NB4 (cell line): ENCODE data around the gene MRFAP1L1.
A peak's percentile ranks its signal among the peaks of the same experiment; 100 is the strongest.

Source experiments
- DNase-seq: peaks from one replicate; pipeline ENCODE4 v3.0.0; 2010; ENCODE audit warnings: low read depth
- H3K4me3 ChIP-seq: one replicate; pipeline ENCODE4 v1.5.1; 2011; ENCODE audit warnings: mild to moderate bottlenecking, low read depth, low read length, moderate library complexity
- MAX ChIP-seq: IDR thresholded peaks from 2 replicates; pipeline ENCODE4 v1.6.1; 2011; ENCODE audit warnings: low read depth, low read length
- MYC ChIP-seq: IDR thresholded peaks from 2 replicates; pipeline ENCODE4 v1.6.1; 2011; ENCODE audit warnings: low read depth, low read length
- POLR2A ChIP-seq: IDR thresholded peaks from 2 replicates; pipeline ENCODE4 v1.6.1; 2011; ENCODE audit warnings: mild to moderate bottlenecking; ENCODE audit not compliant: insufficient read length; ENCODE audit errors: extremely low read depth
- TF ChIP-seq, protein P1 (sequence below): IDR thresholded peaks from one replicate; pipeline ENCODE4 v1.5.1; 2012; ENCODE audit warnings: low read depth, low read length

Gene MRFAP1L1

GRCh38 chr4:6739920-6740319 is 30.3 kb upstream of the MRFAP1L1 start:
- no peak overlapping the region for H3K4me3 ChIP-seq
- TF ChIP-seq MYC = no peak
- TF ChIP-seq POLR2A = no peak
- TF ChIP-seq MAX = no peak
- TF ChIP-seq, protein P1, sequence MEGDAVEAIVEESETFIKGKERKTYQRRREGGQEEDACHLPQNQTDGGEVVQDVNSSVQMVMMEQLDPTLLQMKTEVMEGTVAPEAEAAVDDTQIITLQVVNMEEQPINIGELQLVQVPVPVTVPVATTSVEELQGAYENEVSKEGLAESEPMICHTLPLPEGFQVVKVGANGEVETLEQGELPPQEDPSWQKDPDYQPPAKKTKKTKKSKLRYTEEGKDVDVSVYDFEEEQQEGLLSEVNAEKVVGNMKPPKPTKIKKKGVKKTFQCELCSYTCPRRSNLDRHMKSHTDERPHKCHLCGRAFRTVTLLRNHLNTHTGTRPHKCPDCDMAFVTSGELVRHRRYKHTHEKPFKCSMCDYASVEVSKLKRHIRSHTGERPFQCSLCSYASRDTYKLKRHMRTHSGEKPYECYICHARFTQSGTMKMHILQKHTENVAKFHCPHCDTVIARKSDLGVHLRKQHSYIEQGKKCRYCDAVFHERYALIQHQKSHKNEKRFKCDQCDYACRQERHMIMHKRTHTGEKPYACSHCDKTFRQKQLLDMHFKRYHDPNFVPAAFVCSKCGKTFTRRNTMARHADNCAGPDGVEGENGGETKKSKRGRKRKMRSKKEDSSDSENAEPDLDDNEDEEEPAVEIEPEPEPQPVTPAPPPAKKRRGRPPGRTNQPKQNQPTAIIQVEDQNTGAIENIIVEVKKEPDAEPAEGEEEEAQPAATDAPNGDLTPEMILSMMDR = no peak
- no peak for DNase-seq

GRCh38 chr4:6734165-6734786 is 24.6 kb upstream of the MRFAP1L1 start:
- H3K4me3 ChIP-seq = no peak overlapping the region
- no peak for DNase-seq
- TF ChIP-seq, protein P1 = no peak
- no peak for TF ChIP-seq POLR2A
- no peak for TF ChIP-seq MAX
- no peak for TF ChIP-seq MYC

GRCh38 chr4:6733358-6734164 is 23.9 kb upstream of the MRFAP1L1 start:
- no peak for TF ChIP-seq POLR2A
- TF ChIP-seq MYC = no peak
- TF ChIP-seq MAX = no peak
- TF ChIP-seq, protein P1 = no peak
- no peak for DNase-seq
- H3K4me3 ChIP-seq = no peak overlapping the region

DNA sequence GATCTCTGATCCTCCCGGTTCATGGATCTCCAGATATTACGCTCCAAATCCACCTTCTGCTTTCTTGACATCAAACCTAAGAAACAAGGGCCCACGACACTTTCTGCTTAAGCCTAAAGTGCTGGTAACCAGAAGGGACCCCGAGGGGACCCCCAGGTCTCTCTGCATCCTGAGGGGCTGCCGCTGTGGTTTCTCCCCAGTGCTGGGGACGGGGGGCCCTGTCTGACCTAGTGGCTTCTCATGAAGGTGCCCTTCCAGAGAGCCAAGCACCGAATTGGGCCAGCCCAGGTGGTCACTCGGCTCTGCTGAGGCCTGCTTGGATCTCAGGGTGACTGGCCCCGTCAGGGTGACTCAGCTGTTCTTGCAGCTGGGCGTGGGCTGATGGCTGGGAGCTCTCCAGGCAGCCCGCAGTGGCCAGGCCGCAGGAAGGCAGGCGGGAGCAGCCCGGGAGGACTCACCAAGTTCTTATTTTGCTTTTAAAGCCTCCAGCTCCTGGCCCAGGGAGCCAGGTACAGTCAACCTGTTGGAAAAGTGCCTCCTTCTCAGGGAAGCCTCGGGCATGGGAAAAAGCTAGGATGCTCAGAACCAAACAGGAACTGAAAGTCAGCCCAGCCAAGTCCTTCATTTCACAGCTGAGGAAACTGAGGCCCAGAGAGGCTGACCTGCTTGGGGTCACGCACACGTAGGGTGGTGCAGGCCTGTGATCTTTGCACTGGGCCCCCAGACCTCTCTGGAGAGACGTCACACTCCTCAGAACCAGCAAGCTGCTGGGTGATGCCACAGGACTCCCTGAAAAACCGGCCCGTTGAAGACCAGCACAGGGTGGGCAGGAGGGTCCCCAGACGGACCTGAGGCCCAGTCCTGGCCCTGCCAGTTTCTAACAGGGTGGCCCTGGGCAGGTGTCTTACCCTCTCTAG is 23.0 kb upstream of the MRFAP1L1 start:
- no peak overlapping the region for H3K4me3 ChIP-seq
- no peak for TF ChIP-seq MAX
- TF ChIP-seq, protein P1 = no peak
- peak; percentile 72 for DNase-seq

GRCh38 chr4:6731780-6732179 is 22.1 kb upstream of the MRFAP1L1 start:
- DNase-seq = no peak
- H3K4me3 ChIP-seq = no peak overlapping the region
- no peak for TF ChIP-seq MAX
- no peak for TF ChIP-seq MYC
- TF ChIP-seq POLR2A = no peak
- TF ChIP-seq, protein P1 = no peak
